GM18526 (cell line): ENCODE measurements around the gene CFAP20DC.

Experiments
- POLR2A ChIP-seq: IDR thresholded peaks from 3 replicates; pipeline ENCODE4 v1.6.1; 2011; ENCODE audit not compliant: insufficient read length; ENCODE audit errors: extremely low read depth

The CFAP20DC gene

GRCh38 chr3:58991026-58991425 lies 58.8 kb downstream of the CFAP20DC start:
- TF ChIP-seq POLR2A: no peak

GRCh38 chr3:58989955-58990354 lies 59.9 kb downstream of the CFAP20DC start:
- no peak for TF ChIP-seq POLR2A

- no peak for TF ChIP-seq POLR2A
Measured at GRCh38 chr3:58989163-58989562, 60.7 kb downstream of the CFAP20DC start.

- no peak for TF ChIP-seq POLR2A
Measured at GRCh38 chr3:58988041-58988440, 61.8 kb downstream of the CFAP20DC start.

GRCh38 chr3:58986654-58987053 lies 63.2 kb downstream of the CFAP20DC start:
- TF ChIP-seq POLR2A: no peak

GRCh38 chr3:58979840-58980239 lies 70.0 kb downstream of the CFAP20DC start:
- TF ChIP-seq POLR2A: no peak

GRCh38 chr3:58973796-58974195 lies 76.0 kb downstream of the CFAP20DC start:
- no peak for TF ChIP-seq POLR2A

- TF ChIP-seq POLR2A: no peak
Measured at GRCh38 chr3:58965865-58966264, 84.0 kb downstream of the CFAP20DC start.

GRCh38 chr3:58963928-58964503 lies 85.8 kb downstream of the CFAP20DC start:
- TF ChIP-seq POLR2A: no peak

- no peak for TF ChIP-seq POLR2A
Measured at GRCh38 chr3:58962816-58963215, 87.0 kb downstream of the CFAP20DC start.

GRCh38 chr3:58962040-58962651 lies 87.7 kb downstream of the CFAP20DC start:
- TF ChIP-seq POLR2A: no peak

- no peak for TF ChIP-seq POLR2A
Measured at GRCh38 chr3:58955308-58955707, 94.5 kb downstream of the CFAP20DC start.

- TF ChIP-seq POLR2A: no peak
Measured at GRCh38 chr3:58953288-58953687, 96.5 kb downstream of the CFAP20DC start.

- no peak for TF ChIP-seq POLR2A
Measured at GRCh38 chr3:58952128-58952917, 97.5 kb downstream of the CFAP20DC start.

- TF ChIP-seq POLR2A: no peak
Measured at GRCh38 chr3:58948018-58948417, 101.8 kb downstream of the CFAP20DC start.

GRCh38 chr3:58946875-58947274 lies 103.0 kb downstream of the CFAP20DC start:
- no peak for TF ChIP-seq POLR2A

- TF ChIP-seq POLR2A: no peak
Measured at GRCh38 chr3:58938057-58938456, 111.8 kb downstream of the CFAP20DC start.

- TF ChIP-seq POLR2A: no peak
Measured at GRCh38 chr3:58924578-58924977, 125.2 kb downstream of the CFAP20DC start.
